ENCODE measurements around the gene LY6G6D.
"Not testable (repeated sequence)": the region's sequence is repeated elsewhere in the genome, so short reads cannot be mapped to it uniquely, and the experiment has no call there.

Gene LY6G6D

GRCh38 chr6:31708224-31708623 is 6.9 kb upstream of the LY6G6D start:
- CTCF ChIA-PET = no interaction called here
- POLR2A ChIA-PET = no interaction called here
- TF ChIP-seq ELF4 (IDR thresholded peaks at IDR 0.05) = no peak
- TF ChIP-seq SUZ12 (IDR thresholded peaks at IDR 0.05) = no peak
- no peak for TF ChIP-seq CTBP1 (IDR thresholded peaks at IDR 0.05; ENCODE audit: borderline replicate concordance)
- TF ChIP-seq LEF1 (IDR thresholded peaks at IDR 0.05; ENCODE audit: borderline replicate concordance) = no peak
- no peak for TF ChIP-seq FOXK2 (IDR thresholded peaks at IDR 0.05)
- no peak for TF ChIP-seq BHLHE40 (IDR thresholded peaks at IDR 0.05; ENCODE audit: borderline replicate concordance)
- TF ChIP-seq NFRKB (IDR thresholded peaks at IDR 0.05) = no peak
- TF ChIP-seq HDGF (IDR thresholded peaks at IDR 0.05; ENCODE audit: borderline replicate concordance) = no peak
- no peak for TF ChIP-seq TARDBP (IDR thresholded peaks at IDR 0.05)
- no peak for TF ChIP-seq FOXA1 (IDR thresholded peaks at IDR 0.05)
- TF ChIP-seq ZNF384 (IDR thresholded peaks at IDR 0.05) = no peak
- no peak for TF ChIP-seq FOXM1 (IDR thresholded peaks at IDR 0.05; ENCODE audit: borderline replicate concordance)
- no peak for TF ChIP-seq PKNOX1 (IDR thresholded peaks at IDR 0.05)
- no peak for TF ChIP-seq SP1 (IDR thresholded peaks at IDR 0.05)
- TF ChIP-seq L3MBTL2 (conservative IDR thresholded peaks at IDR 0.05) = no peak
- TF ChIP-seq ARNT (IDR thresholded peaks at IDR 0.05) = no peak
- DNase-seq (ENCODE audit: extremely low spot score) = no peak

- POLR2A ChIA-PET; DNase-seq (ENCODE audit: extremely low spot score): not testable (repeated sequence)
- CTCF ChIA-PET = interaction anchor here (0.7 kb wide), 1 partner anchor 133 kb away, joined by 3 read pairs; no protein-coding TSS in a partner anchor
Measured at GRCh38 chr6:31709157-31709556, 6.0 kb upstream of the LY6G6D start.

GRCh38 chr6:31710523-31711219 is 4.5 kb upstream of the LY6G6D start:
- no peak for DNase-seq (ENCODE audit: extremely low spot score)
- ChIA-PET POLR2A (interaction anchor here (0.9 to 5.2 kb wide), 3 partner anchors 7 to 104 kb away, joined by 3 to 43 read pairs (median 4); partner anchors contain the start of genes ABHD16A, DDAH2, HSPA1A and HSPA1L), CTCF (interaction anchor here (0.7 kb wide), 1 partner anchor 169 kb away, joined by 4 read pairs; no protein-coding TSS in a partner anchor)
- no peak for TF ChIP-seq FOXK2 (IDR thresholded peaks at IDR 0.05)
- TF ChIP-seq HDGF (IDR thresholded peaks at IDR 0.05; ENCODE audit: borderline replicate concordance) = no peak
- no peak for TF ChIP-seq NFRKB (IDR thresholded peaks at IDR 0.05)
- no peak for TF ChIP-seq TARDBP (IDR thresholded peaks at IDR 0.05)
- no peak for TF ChIP-seq ZNF384 (IDR thresholded peaks at IDR 0.05)
- no peak for TF ChIP-seq L3MBTL2 (conservative IDR thresholded peaks at IDR 0.05)
- TF ChIP-seq FOXM1 (IDR thresholded peaks at IDR 0.05; ENCODE audit: borderline replicate concordance) = no peak
- no peak for TF ChIP-seq CTBP1 (IDR thresholded peaks at IDR 0.05; ENCODE audit: borderline replicate concordance)
- TF ChIP-seq SUZ12 (IDR thresholded peaks at IDR 0.05) = no peak
- TF ChIP-seq ARNT (IDR thresholded peaks at IDR 0.05) = no peak
- no peak for TF ChIP-seq SP1 (IDR thresholded peaks at IDR 0.05)
- TF ChIP-seq PKNOX1 (IDR thresholded peaks at IDR 0.05) = no peak
- TF ChIP-seq BHLHE40 (IDR thresholded peaks at IDR 0.05; ENCODE audit: borderline replicate concordance) = no peak
- no peak for TF ChIP-seq ELF4 (IDR thresholded peaks at IDR 0.05)
- TF ChIP-seq FOXA1 (IDR thresholded peaks at IDR 0.05) = no peak
- no peak for TF ChIP-seq LEF1 (IDR thresholded peaks at IDR 0.05; ENCODE audit: borderline replicate concordance)

GRCh38 chr6:31711233-31711632 is 3.9 kb upstream of the LY6G6D start:
- POLR2A ChIA-PET = interaction anchor here (0.9 to 5.2 kb wide), 4 partner anchors 8 to 104 kb away, joined by 3 to 43 read pairs (median 5); partner anchors contain the start of genes ABHD16A, DDAH2, HSPA1A and HSPA1L
- no peak for DNase-seq (ENCODE audit: extremely low spot score)
- CTCF ChIA-PET = interaction anchor here (0.7 to 0.8 kb wide), 2 partner anchors 119 to 170 kb away, joined by 3 to 4 read pairs; no protein-coding TSS in a partner anchor

GRCh38 chr6:31712296-31712695 is 2.9 kb upstream of the LY6G6D start:
- CTCF ChIA-PET = no interaction called here
- no peak for TF ChIP-seq ARNT (IDR thresholded peaks at IDR 0.05)
- TF ChIP-seq FOXA1 (IDR thresholded peaks at IDR 0.05) = no peak
- no peak for TF ChIP-seq TARDBP (IDR thresholded peaks at IDR 0.05)
- TF ChIP-seq SUZ12 (IDR thresholded peaks at IDR 0.05) = no peak
- TF ChIP-seq FOXK2 (IDR thresholded peaks at IDR 0.05) = no peak
- no peak for TF ChIP-seq HDGF (IDR thresholded peaks at IDR 0.05; ENCODE audit: borderline replicate concordance)
- TF ChIP-seq NFRKB (IDR thresholded peaks at IDR 0.05) = no peak
- TF ChIP-seq ELF4 (IDR thresholded peaks at IDR 0.05) = no peak
- TF ChIP-seq PKNOX1 (IDR thresholded peaks at IDR 0.05) = no peak
- no peak for TF ChIP-seq CTBP1 (IDR thresholded peaks at IDR 0.05; ENCODE audit: borderline replicate concordance)
- no peak for TF ChIP-seq BHLHE40 (IDR thresholded peaks at IDR 0.05; ENCODE audit: borderline replicate concordance)
- TF ChIP-seq LEF1 (IDR thresholded peaks at IDR 0.05; ENCODE audit: borderline replicate concordance) = no peak
- no peak for TF ChIP-seq SP1 (IDR thresholded peaks at IDR 0.05)
- no peak for TF ChIP-seq FOXM1 (IDR thresholded peaks at IDR 0.05; ENCODE audit: borderline replicate concordance)
- TF ChIP-seq L3MBTL2 (conservative IDR thresholded peaks at IDR 0.05) = no peak
- TF ChIP-seq ZNF384 (IDR thresholded peaks at IDR 0.05) = no peak
- DNase-seq (ENCODE audit: extremely low spot score) = no peak
- POLR2A ChIA-PET = interaction anchor here (1.3 to 5.2 kb wide), 2 partner anchors 9 to 27 kb away, joined by 6 to 43 read pairs; partner anchors contain the start of genes ABHD16A and MSH5

More at GRCh38 chr6:31711233-31711632, 3.9 kb upstream of the LY6G6D start:
- TF ChIP-seq SP1 (IDR thresholded peaks at IDR 0.05) (no peak), SUZ12 (IDR thresholded peaks at IDR 0.05) (no peak), L3MBTL2 (conservative IDR thresholded peaks at IDR 0.05) (no peak)

- DNase-seq (ENCODE audit: extremely low spot score) = no peak
- ChIA-PET CTCF (interaction anchor here (0.6 to 2.2 kb wide), 3 partner anchors 16 to 56 kb away, joined by 4 to 13 read pairs (median 8); partner anchors contain the start of gene DDAH2), POLR2A (interaction anchor here (0.8 to 5.2 kb wide), 9 partner anchors 10 to 133 kb away, joined by 3 to 43 read pairs (median 4); partner anchors contain the start of genes ABHD16A, GPANK1, MPIG6B and MSH5)
- TF ChIP-seq CTBP1 (IDR thresholded peaks at IDR 0.05; ENCODE audit: borderline replicate concordance) (no peak), ELF4 (IDR thresholded peaks at IDR 0.05) (no peak), TARDBP (IDR thresholded peaks at IDR 0.05) (no peak), PKNOX1 (IDR thresholded peaks at IDR 0.05) (no peak), L3MBTL2 (conservative IDR thresholded peaks at IDR 0.05) (no peak), SUZ12 (IDR thresholded peaks at IDR 0.05) (no peak), SP1 (IDR thresholded peaks at IDR 0.05) (no peak), NFRKB (IDR thresholded peaks at IDR 0.05) (no peak), LEF1 (IDR thresholded peaks at IDR 0.05; ENCODE audit: borderline replicate concordance) (no peak), BHLHE40 (IDR thresholded peaks at IDR 0.05; ENCODE audit: borderline replicate concordance) (no peak), FOXM1 (IDR thresholded peaks at IDR 0.05; ENCODE audit: borderline replicate concordance) (no peak)
Measured at GRCh38 chr6:31713465-31713864, 1.7 kb upstream of the LY6G6D start.
